Left colon (tissue), 2 donors: ENCODE measurements around the gene GALNT4. TPM values are rescaled to one million over a fixed set of nuclear protein-coding genes. Genes with fewer than 3 reads are reported as not detected.
A peak's percentile ranks its signal among the peaks of the same experiment; 100 is the strongest.

Experiments used
- ATAC-seq: fragments of 200-7000 bp; cut with Tn5 transposase; one replicate; pipeline ENCODE4 v1.9.1; 2020; ENCODE audit warnings: mild to moderate bottlenecking, moderate library complexity
- DNase-seq, 2 donors: peaks; one replicate each; pipeline ENCODE4 v3.0.0-alpha.2; 2020
- intact Hi-C, 2 donors: fragments of 100-400 bp; cut with DNase I in 1 of 2; cut with micrococcal nuclease in 1 of 2; formaldehyde crosslinking; loops; one replicate each; pipeline versions ENCODE4 v1.11.2 to v1.14.0; 2022; cut with DNase I, micrococcal nuclease
- total RNA-seq, 2 donors: library from RNA; stranded (reverse); fragmentation: NEBNext Ultra II Directional; extraction: Animal tissue kit (Norgen Biotek cat#: 25700); gene quantifications; one replicate each; pipeline ENCODE4 v1.2.1, GENCODE V29; 2021
- donor health status: DM: no; HTN: no; CAD: no.
- donor health status: DM: yes; HTN: yes; CAD: no.

GALNT4 gene
- total RNA-seq, 2 donors from 2014 or later, result 47.4 to 57.1 TPM

GRCh38 chr12:89504560-89505346 lies 19.8 kb downstream of the GALNT4 start:
- no peak for DNase-seq
- no peak for ATAC-seq
- intact Hi-C loops, result no loop called here

- no peak for ATAC-seq
- no peak for DNase-seq
- intact Hi-C loops, result no loop called here
Measured at GRCh38 chr12:89501793-89502192, 22.8 kb downstream of the GALNT4 start.

GRCh38 chr12:89499857-89500256 lies 24.7 kb downstream of the GALNT4 start:
- intact Hi-C loops, result no loop called here
- DNase-seq (no peak), ATAC-seq (no peak)

- DNase-seq (no peak), ATAC-seq (no peak)
- intact Hi-C loops, result no loop called here
Measured at GRCh38 chr12:89497467-89497866, 27.1 kb downstream of the GALNT4 start.

GRCh38 chr12:89497005-89497404 lies 27.6 kb downstream of the GALNT4 start:
- intact Hi-C loops, result no loop called here
- no peak for DNase-seq
- no peak for ATAC-seq

- no peak for ATAC-seq
Measured at GRCh38 chr12:89494411-89495231, 30.0 kb downstream of the GALNT4 start.

GRCh38 chr12:89493670-89494302 lies 30.8 kb downstream of the GALNT4 start:
- DNase-seq (no peak), ATAC-seq (peak; percentile 82)
- intact Hi-C loops, result no loop called here

More at GRCh38 chr12:89494411-89495231, 30.0 kb downstream of the GALNT4 start:
- intact Hi-C loops, result no loop called here
- no peak for DNase-seq

- ATAC-seq (peak; percentile 90), DNase-seq (peak; percentile 36 to 72)
- intact Hi-C loops, result no loop called here
Measured at GRCh38 chr12:89492883-89493282, 31.7 kb downstream of the GALNT4 start.

GRCh38 chr12:89490922-89491321 lies 33.7 kb downstream of the GALNT4 start:
- intact Hi-C loops, result no loop called here
- DNase-seq (no peak), ATAC-seq (peak; percentile 26)

GRCh38 chr12:89486264-89486663 lies 38.3 kb downstream of the GALNT4 start:
- ATAC-seq (no peak), DNase-seq (no peak)
- intact Hi-C loops, result no loop called here

GRCh38 chr12:89484470-89484869 lies 40.1 kb downstream of the GALNT4 start:
- no peak for DNase-seq
- ATAC-seq, result no peak
- intact Hi-C loops, result no loop called here

- intact Hi-C loops, result no loop called here
- ATAC-seq, result peak; percentile 44
- no peak for DNase-seq
Measured at GRCh38 chr12:89481213-89481914, 43.2 kb downstream of the GALNT4 start.

- no peak for DNase-seq
- intact Hi-C loops, result loop anchor here in 1 of 2 donors (10.0 kb wide), 1 partner anchor 45 kb away; the partner anchor contains the start of genes GALNT4 and POC1B
- peak; percentile 86 for ATAC-seq
Measured at GRCh38 chr12:89479982-89480381, 44.6 kb downstream of the GALNT4 start.

- ATAC-seq, result no peak
- intact Hi-C loops, result loop anchor here in 1 of 2 donors (10.0 kb wide), 1 partner anchor 47 kb away; the partner anchor contains the start of genes GALNT4 and POC1B
Measured at GRCh38 chr12:89477633-89478279, 46.8 kb downstream of the GALNT4 start.

GRCh38 chr12:89476904-89477595 lies 47.5 kb downstream of the GALNT4 start:
- intact Hi-C loops, result loop anchor here in 1 of 2 donors (10.0 kb wide), 1 partner anchor 48 kb away; the partner anchor contains the start of genes GALNT4 and POC1B
- no peak for DNase-seq
- no peak for ATAC-seq

More at GRCh38 chr12:89477633-89478279, 46.8 kb downstream of the GALNT4 start:
- DNase-seq, result no peak

- intact Hi-C loops, result loop anchor here in 1 of 2 donors (10.0 kb wide), 1 partner anchor 49 kb away; the partner anchor contains the start of genes GALNT4 and POC1B
Measured at GRCh38 chr12:89476232-89476631, 48.4 kb downstream of the GALNT4 start.

GRCh38 chr12:89475203-89475990 lies 49.2 kb downstream of the GALNT4 start:
- intact Hi-C loops, result loop anchor here in 1 of 2 donors (10.0 kb wide), 1 partner anchor 49 kb away; the partner anchor contains the start of genes GALNT4 and POC1B
- ATAC-seq (no peak), DNase-seq (no peak)

More at GRCh38 chr12:89476232-89476631, 48.4 kb downstream of the GALNT4 start:
- no peak for DNase-seq
- ATAC-seq, result no peak
